ENCODE data around the gene SSU72. TPM values are rescaled to one million over a fixed set of nuclear protein-coding genes. Genes with fewer than 3 reads are reported as not detected.
"Not testable (repeated sequence)": the region's sequence is repeated elsewhere in the genome, so short reads cannot be mapped to it uniquely, and the experiment has no call there.

The SSU72 gene
- total RNA-seq, 2 donors from 2014 or later: 80.4 to 90.2 TPM

DNA sequence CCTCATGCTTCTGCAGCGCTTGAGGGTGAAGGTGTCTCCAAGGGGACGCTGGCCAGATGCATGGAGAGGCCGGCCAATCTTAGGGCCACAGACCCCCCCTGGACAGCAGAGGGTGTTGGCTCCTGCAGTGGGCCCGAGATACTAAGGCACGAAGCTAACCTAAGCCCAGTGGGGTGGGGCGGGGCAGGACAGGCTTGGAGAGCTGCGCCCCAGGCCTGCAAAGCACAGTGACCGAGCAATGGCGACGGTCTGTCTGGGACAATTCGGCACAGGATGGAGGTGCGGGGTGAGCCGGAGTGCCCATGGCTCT lies 24.0 kb upstream of the SSU72 start:
- no peak for TF ChIP-seq CTCF (IDR thresholded peaks at IDR 0.05)
- ATAC-seq (ENCODE audit: insufficient number of reproducible peaks, low FRiP score, low read depth) (no peak), DNase-seq (ENCODE audit: low spot score) (no peak)
- Histone ChIP-seq H3K36me3 (no peaks in the 10 kb centered on the region), H3K9me3 (no peaks in the 10 kb centered on the region), H3K27ac (no peak overlapping the region), H3K4me3 (no peak overlapping the region), H3K27me3 (replicated peaks; ENCODE audit: insufficient read depth) (no peaks in the 10 kb centered on the region), H3K4me1 (ENCODE audit: control insufficient read depth in 1 of 2, low read depth in 2 of 2) (peaks cover 0 to 14% of the 10 kb centered on the region in 2 donors)

GRCh38 chr1:1598051-1598719 lies 23.5 kb upstream of the SSU72 start:
- Histone ChIP-seq H3K4me3 (no peak overlapping the region), H3K27ac (no peak overlapping the region)
- no peak for DNase-seq (ENCODE audit: low spot score)

DNA sequence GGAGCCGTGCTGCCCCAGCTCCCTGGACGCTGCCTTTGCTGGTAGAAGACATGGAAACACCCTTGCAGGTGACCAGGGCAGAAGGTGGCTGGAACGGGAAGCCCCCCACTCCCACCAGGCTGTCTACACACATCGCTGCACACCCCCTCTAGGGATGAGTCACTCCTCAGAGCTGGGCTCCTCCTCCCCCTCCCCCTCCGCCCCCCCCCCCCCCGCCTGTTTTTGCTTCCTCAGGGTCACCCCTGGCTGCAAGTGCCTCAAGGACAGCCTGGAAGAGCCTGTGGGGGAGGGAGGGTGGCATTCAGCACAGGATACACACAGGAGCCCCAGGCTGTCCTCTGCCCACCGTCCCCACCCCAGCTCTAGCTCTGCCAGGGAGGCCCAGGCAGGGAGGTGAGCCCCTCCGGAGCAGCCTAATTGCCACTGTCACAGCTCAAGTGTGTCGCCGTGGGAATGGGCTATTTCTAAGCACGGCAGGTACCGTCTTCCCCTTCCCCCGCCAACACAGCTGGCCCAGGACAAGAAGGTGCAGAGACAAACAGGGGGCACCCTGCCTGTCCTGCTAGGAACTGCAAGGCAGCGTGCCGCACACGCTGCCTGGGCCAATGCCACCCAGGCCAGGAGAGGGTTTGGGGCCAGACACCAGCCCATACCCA lies 22.7 kb upstream of the SSU72 start:
- peaks cover 0 to 14% of the 10 kb centered on the region in 2 donors for H3K4me1 ChIP-seq (ENCODE audit: control insufficient read depth in 1 of 2, low read depth in 2 of 2)
- no peak overlapping the region for H3K4me3 ChIP-seq
- no peaks in the 10 kb centered on the region for H3K27me3 ChIP-seq (replicated peaks; ENCODE audit: insufficient read depth)
- H3K27ac ChIP-seq: no peak overlapping the region
- DNase-seq (ENCODE audit: low spot score) (no peak), ATAC-seq (ENCODE audit: insufficient number of reproducible peaks, low FRiP score, low read depth) (no peak)
- no peaks in the 10 kb centered on the region for H3K9me3 ChIP-seq
- H3K36me3 ChIP-seq: no peaks in the 10 kb centered on the region
- no peak for TF ChIP-seq CTCF (IDR thresholded peaks at IDR 0.05)

More at GRCh38 chr1:1598051-1598719, 23.5 kb upstream of the SSU72 start:
- TF ChIP-seq CTCF (IDR thresholded peaks at IDR 0.05): no peak
- Histone ChIP-seq H3K27me3 (replicated peaks; ENCODE audit: insufficient read depth) (no peaks in the 10 kb centered on the region), H3K9me3 (no peaks in the 10 kb centered on the region), H3K36me3 (no peaks in the 10 kb centered on the region), H3K4me1 (ENCODE audit: control insufficient read depth in 1 of 2, low read depth in 2 of 2) (peaks cover 0 to 14% of the 10 kb centered on the region in 2 donors)
- ATAC-seq (ENCODE audit: insufficient number of reproducible peaks, low FRiP score, low read depth): no peak

GRCh38 chr1:1596493-1597274 lies 22.0 kb upstream of the SSU72 start:
- Histone ChIP-seq H3K9me3 (no peaks in the 10 kb centered on the region), H3K27me3 (replicated peaks; ENCODE audit: insufficient read depth) (no peaks in the 10 kb centered on the region), H3K4me3 (no peak overlapping the region), H3K27ac (no peak overlapping the region), H3K4me1 (ENCODE audit: control insufficient read depth in 1 of 2, low read depth in 2 of 2) (peaks cover 0 to 14% of the 10 kb centered on the region in 2 donors), H3K36me3 (no peaks in the 10 kb centered on the region)
- no peak for ATAC-seq (ENCODE audit: insufficient number of reproducible peaks, low FRiP score, low read depth)
- no peak for DNase-seq (ENCODE audit: low spot score)
- TF ChIP-seq CTCF (IDR thresholded peaks at IDR 0.05): no peak

DNA sequence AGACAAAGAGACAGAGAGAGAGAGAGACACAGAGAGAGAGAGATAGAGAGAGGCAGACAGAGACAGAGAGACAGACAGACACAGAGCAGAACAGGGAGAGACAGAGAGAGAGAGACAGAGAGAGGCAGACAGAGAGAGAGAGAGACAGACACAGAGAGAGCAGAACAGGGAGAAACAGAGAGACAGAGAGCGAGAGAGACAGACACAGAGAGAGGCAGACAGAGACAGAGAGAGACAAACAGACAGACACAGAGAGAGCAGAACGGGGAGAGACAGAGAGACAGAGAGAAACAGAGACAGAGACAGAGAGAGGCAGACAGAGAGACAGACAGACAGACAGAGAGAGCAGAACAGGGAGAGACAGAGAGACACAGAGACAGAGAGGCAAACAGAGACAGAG lies 20.7 kb upstream of the SSU72 start:
- H3K36me3 ChIP-seq; H3K4me3 ChIP-seq; H3K27me3 ChIP-seq (replicated peaks; ENCODE audit: insufficient read depth); H3K4me1 ChIP-seq (ENCODE audit: control insufficient read depth in 1 of 2, low read depth in 2 of 2); ATAC-seq (ENCODE audit: insufficient number of reproducible peaks, low FRiP score, low read depth); H3K9me3 ChIP-seq; H3K27ac ChIP-seq; DNase-seq (ENCODE audit: low spot score): not testable (repeated sequence)
